ENCODE measurements around the gene HS3ST3B1. TPM values are rescaled to one million over a fixed set of nuclear protein-coding genes. Genes with fewer than 3 reads are reported as not detected.

HS3ST3B1 gene
- 7.4 and 10.4 TPM in 2 replicates for total RNA-seq

GRCh38 chr17:14300575-14301278, at the start of gene HS3ST3B1:
TSS of gene HS3ST3B1 (plus strand) at chr17:14301081. CDS start at chr17:14301519, 438 bp downstream.
- peak; percentile 100 for DNase-seq (ENCODE audit: low read depth)
- TF ChIP-seq CTCF (IDR thresholded peaks at IDR 0.05; ENCODE audit: insufficient read depth, low read depth, low read length), result no peak
- H3K4me3 ChIP-seq (ENCODE audit: low read depth, low read length), result peak within 1 kb of the TSS; percentile 98

GRCh38 chr17:14261406-14261805, 39.5 kb upstream of the HS3ST3B1 start:
- no peak for DNase-seq (ENCODE audit: low read depth)
- H3K4me3 ChIP-seq (ENCODE audit: low read depth, low read length), result no peak overlapping the region
- TF ChIP-seq CTCF (IDR thresholded peaks at IDR 0.05; ENCODE audit: insufficient read depth, low read depth, low read length), result no peak

- no peak overlapping the region for H3K4me3 ChIP-seq (ENCODE audit: low read depth, low read length)
- DNase-seq (ENCODE audit: low read depth), result no peak
- no peak for TF ChIP-seq CTCF (IDR thresholded peaks at IDR 0.05; ENCODE audit: insufficient read depth, low read depth, low read length)
Observed at GRCh38 chr17:14268264-14268663, 32.6 kb upstream of the HS3ST3B1 start.

- no peak for DNase-seq (ENCODE audit: low read depth)
- no peak for TF ChIP-seq CTCF (IDR thresholded peaks at IDR 0.05; ENCODE audit: insufficient read depth, low read depth, low read length)
Observed at GRCh38 chr17:14269473-14269872, 31.4 kb upstream of the HS3ST3B1 start.

GRCh38 chr17:14270508-14270907, 30.4 kb upstream of the HS3ST3B1 start:
- no peak for TF ChIP-seq CTCF (IDR thresholded peaks at IDR 0.05; ENCODE audit: insufficient read depth, low read depth, low read length)
- no peak overlapping the region for H3K4me3 ChIP-seq (ENCODE audit: low read depth, low read length)
- no peak for DNase-seq (ENCODE audit: low read depth)

More at GRCh38 chr17:14269473-14269872, 31.4 kb upstream of the HS3ST3B1 start:
- H3K4me3 ChIP-seq (ENCODE audit: low read depth, low read length), result no peak overlapping the region

GRCh38 chr17:14276535-14277250, 24.2 kb upstream of the HS3ST3B1 start:
- no peak overlapping the region for H3K4me3 ChIP-seq (ENCODE audit: low read depth, low read length)
- DNase-seq (ENCODE audit: low read depth), result no peak
- TF ChIP-seq CTCF (IDR thresholded peaks at IDR 0.05; ENCODE audit: insufficient read depth, low read depth, low read length), result no peak
